ENCODE measurements around the gene CLCN3. TPM values are rescaled to one million over a fixed set of nuclear protein-coding genes. Genes with fewer than 3 reads are reported as not detected.
A peak's percentile ranks its signal among the peaks of the same experiment; 100 is the strongest.

Gene CLCN3
- total RNA-seq, 6 experiments from 2014 or later = 32.9 to 39.5 (median 35.0) TPM

DNA sequence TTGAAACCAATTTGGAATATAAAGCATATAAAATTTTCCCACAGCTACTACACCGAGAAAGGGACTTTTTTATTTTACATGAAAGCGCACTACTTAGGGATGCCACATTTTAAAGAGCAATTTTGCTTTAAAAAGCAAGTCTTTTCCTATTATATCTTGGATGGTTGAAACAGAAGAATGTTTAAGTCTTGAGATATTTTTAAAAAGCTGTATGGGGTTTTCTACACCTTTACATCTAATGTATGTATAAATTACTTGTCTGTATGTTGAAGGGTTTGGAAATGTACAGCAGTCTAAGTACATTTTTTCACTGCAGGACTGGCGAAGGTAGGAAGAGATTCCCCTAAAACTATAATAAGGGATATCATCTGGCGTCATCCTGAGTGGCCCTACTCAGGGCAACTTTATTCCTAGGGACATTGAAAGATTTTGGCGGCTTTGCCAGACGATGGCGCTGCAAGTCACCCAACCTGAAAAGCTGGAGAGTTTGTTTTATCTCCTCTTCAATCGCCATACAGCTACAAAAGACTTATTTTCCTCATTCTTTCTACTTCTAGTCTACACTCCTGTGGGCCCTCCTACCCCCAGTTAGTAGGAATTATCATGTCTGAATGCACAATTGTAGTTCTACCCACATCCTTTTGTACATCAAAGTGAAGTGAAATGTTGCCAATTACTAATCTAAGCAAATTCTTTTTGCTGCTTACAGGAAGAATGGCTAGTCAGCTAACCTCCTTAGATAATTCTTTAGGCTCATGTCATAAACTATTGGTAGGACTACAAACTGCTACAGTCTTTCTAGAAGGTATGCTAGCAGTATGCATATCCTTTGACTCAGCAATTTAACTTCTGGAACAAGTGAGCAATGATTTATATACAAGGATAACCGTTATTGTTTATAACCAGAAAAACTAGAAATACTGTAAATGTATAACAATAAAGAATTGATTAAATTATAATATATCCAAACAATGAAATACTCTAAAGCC is 7.2 kb upstream of the CLCN3 start:
- peak overlapping the region; percentile 99 for H3K4me3 Mint-ChIP-seq

DNA sequence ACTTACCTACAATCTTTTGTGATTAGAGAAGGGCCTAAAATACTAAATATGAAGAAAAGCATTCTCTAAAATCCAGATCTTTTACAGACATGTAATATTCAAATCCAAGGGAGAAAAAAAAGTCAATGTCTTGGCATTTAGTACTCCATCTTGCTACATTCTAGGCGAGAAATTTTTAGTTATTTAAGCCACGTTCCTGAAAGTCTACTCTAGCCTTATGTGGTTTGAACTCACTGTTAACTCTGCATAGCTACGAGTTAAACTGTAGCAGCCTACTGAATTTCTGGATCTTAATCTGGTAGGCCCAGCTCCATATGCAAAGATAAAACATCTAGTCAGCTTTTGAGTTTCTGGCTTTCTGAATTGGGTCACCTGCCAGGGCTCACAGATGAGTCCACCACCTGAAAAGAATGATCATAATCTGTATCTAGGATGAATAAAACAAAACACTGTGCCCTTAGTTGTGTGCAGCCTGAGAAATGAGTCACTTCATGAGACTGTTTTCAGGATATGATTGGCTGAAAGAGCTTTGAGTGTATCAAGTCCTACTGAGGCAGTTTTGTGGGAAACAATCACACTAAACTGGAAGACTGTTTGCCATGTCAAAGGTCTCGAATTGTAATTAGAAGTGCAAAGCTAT is 4.8 kb upstream of the CLCN3 start:
- Mint-ChIP-seq H3K27me3 (ENCODE audit: insufficient read depth) (no peaks in the 10 kb centered on the region), H3K4me3 (no peak overlapping the region; the same call in 1 of the 2 replicates), H3K4me1 (ENCODE audit: low read depth) (peaks cover 49% of the 10 kb centered on the region), H3K27ac (peak overlapping the region; percentile 69), H3K36me3 (ENCODE audit: low read depth) (no peaks in the 10 kb centered on the region), H3K9me3 (no peaks in the 10 kb centered on the region)
- TF ChIP-seq CTCF (IDR thresholded peaks at IDR 0.05) = no peak
- no peak for DNase-seq

More for the DNA sequence above, 7.2 kb upstream of the CLCN3 start:
- Mint-ChIP-seq H3K27me3 (ENCODE audit: insufficient read depth) (no peaks in the 10 kb centered on the region), H3K9me3 (no peaks in the 10 kb centered on the region), H3K36me3 (ENCODE audit: low read depth) (no peaks in the 10 kb centered on the region), H3K27ac (peak overlapping the region; percentile 100), H3K4me1 (ENCODE audit: low read depth) (peaks cover 37% of the 10 kb centered on the region)
- DNase-seq = peak; percentile 81
- peak; percentile 88 for TF ChIP-seq CTCF (IDR thresholded peaks at IDR 0.05)

DNA sequence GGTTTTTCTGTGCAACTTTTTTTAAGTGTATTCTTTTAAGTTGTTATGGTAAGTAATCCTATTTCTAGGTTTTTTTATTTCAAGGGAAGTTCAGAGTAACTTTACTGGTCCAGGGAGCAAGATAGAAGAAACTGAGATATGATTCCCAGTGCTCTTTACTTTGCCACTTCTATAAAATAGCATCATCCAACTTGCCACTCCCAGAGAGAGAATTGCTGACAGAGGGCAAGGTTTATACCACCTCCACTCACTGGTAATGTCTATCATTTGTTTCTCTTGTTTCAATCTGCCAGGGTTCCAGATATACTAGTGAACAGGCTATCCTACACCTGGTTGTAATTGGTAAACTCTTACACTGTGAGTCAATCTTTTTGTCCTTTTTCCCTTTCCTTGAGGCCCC is 3.5 kb upstream of the CLCN3 start:
- no peak overlapping the region for H3K4me3 Mint-ChIP-seq
- no peaks in the 10 kb centered on the region for H3K27me3 Mint-ChIP-seq (ENCODE audit: insufficient read depth)
- no peak for TF ChIP-seq CTCF (IDR thresholded peaks at IDR 0.05)
- H3K27ac Mint-ChIP-seq = no peak overlapping the region
- H3K4me1 Mint-ChIP-seq (ENCODE audit: low read depth) = peaks cover 42% of the 10 kb centered on the region
- H3K9me3 Mint-ChIP-seq = no peaks in the 10 kb centered on the region
- DNase-seq = no peak
- H3K36me3 Mint-ChIP-seq (ENCODE audit: low read depth) = no peaks in the 10 kb centered on the region

GRCh38 chr4:169617306-169617705 is 3.1 kb upstream of the CLCN3 start:
- H3K4me3 Mint-ChIP-seq = no peak overlapping the region
- TF ChIP-seq CTCF (IDR thresholded peaks at IDR 0.05) = no peak
- peaks cover 47% of the 10 kb centered on the region for H3K4me1 Mint-ChIP-seq (ENCODE audit: low read depth)
- no peaks in the 10 kb centered on the region for H3K36me3 Mint-ChIP-seq (ENCODE audit: low read depth)
- no peak for DNase-seq
- H3K9me3 Mint-ChIP-seq = no peaks in the 10 kb centered on the region
- H3K27ac Mint-ChIP-seq = no peak overlapping the region
- H3K27me3 Mint-ChIP-seq (ENCODE audit: insufficient read depth) = no peaks in the 10 kb centered on the region

GRCh38 chr4:169618286-169618685 is 2.1 kb upstream of the CLCN3 start:
- peak; percentile 24 for DNase-seq
- H3K4me3 Mint-ChIP-seq = no peak overlapping the region
- no peak for TF ChIP-seq CTCF (IDR thresholded peaks at IDR 0.05)
- H3K27me3 Mint-ChIP-seq (ENCODE audit: insufficient read depth) = no peaks in the 10 kb centered on the region
- no peaks in the 10 kb centered on the region for H3K9me3 Mint-ChIP-seq
- no peaks in the 10 kb centered on the region for H3K36me3 Mint-ChIP-seq (ENCODE audit: low read depth)
- peak overlapping the region; percentile 8; the same call in 1 of the 2 replicates for H3K27ac Mint-ChIP-seq
- H3K4me1 Mint-ChIP-seq (ENCODE audit: low read depth) = peaks cover 46% of the 10 kb centered on the region
